SU-DHL-6 (cell line): ENCODE data around the gene SPCS2.

ENCODE experiments used
- CTCF ChIP-seq: fragments of 200-600 bp; sonication (generic); IDR thresholded peaks from one replicate; pipeline ENCODE4 v1.5.1; 2017; ENCODE audit warnings: antibody characterized with exemption, mild to moderate bottlenecking, low read length, moderate library complexity; ENCODE audit not compliant: insufficient read depth, poor library complexity, severe bottlenecking
- EZH2phosphoT487 ChIP-seq: fragments of 200-600 bp; sonication (generic), shearing (Covaris generic); conservative IDR thresholded peaks from 2 replicates; pipeline ENCODE4 v1.6.1; 2018; ENCODE audit warnings: mild to moderate bottlenecking, antibody characterized with exemption, low read length, moderate library complexity, mixed read lengths

GRCh38 chr11:74926304-74927030, 22.6 kb upstream of the SPCS2 start:
- TF ChIP-seq CTCF: no peak
- no peak for TF ChIP-seq EZH2phosphoT487
